ENCODE measurements around the gene MAPK1IP1L. TPM values are rescaled to one million over a fixed set of nuclear protein-coding genes. Genes with fewer than 3 reads are reported as not detected.

The MAPK1IP1L gene
- total RNA-seq, 5 donors from 2014 or later (not counting 1 experiment from before 2014, with no cell fraction given), result 68.7 to 153 (median 73.4) TPM

- H3K36me3 ChIP-seq (ENCODE audit: control insufficient read depth in 2 of 2, extremely low read depth in 1 of 2, insufficient read depth in 1 of 2, low read length in 1 of 2), result no peaks in the 10 kb centered on the region
- H3K4me1 ChIP-seq (ENCODE audit: control insufficient read depth in 1 of 2, extremely low read depth in 1 of 2, insufficient read depth in 2 of 2, low read length in 2 of 2), result peaks cover 0 to 17% of the 10 kb centered on the region in 2 experiments
- Mint-ChIP-seq H3K27me3 (no peaks in the 10 kb centered on the region), H3K36me3 (no peaks in the 10 kb centered on the region), H3K27ac (no peak overlapping the region), H3K4me1 (peaks cover 9 to 20% (median 20%) of the 10 kb centered on the region in 3 donors), H3K9me3 (no peaks in the 10 kb centered on the region), H3K4me3 (no peak overlapping the region)
- CTCF ChIA-PET, result interaction anchor here (0.7 to 1.6 kb wide), 5 partner anchors 14 to 66 kb away, joined by 3 to 11 read pairs (median 3); partner anchors contain the start of gene MAPK1IP1L (in 1 of the 2)
- ATAC-seq (replicated peaks in 1 of 4), result no peak
- H3K4me3 ChIP-seq (ENCODE audit: control insufficient read depth in 1 of 2, extremely low read depth in 1 of 2, low read length in 1 of 2), result no peak overlapping the region
- no peak overlapping the region for H3K27ac ChIP-seq (ENCODE audit: low read length)
- POLR2A ChIA-PET, result interaction anchor here in 1 of 2 donors (0.7 kb wide), 1 partner anchor 1403 kb away, joined by 3 read pairs; no protein-coding TSS in a partner anchor
- WGBS (ENCODE audit: insufficient coverage), result 80% methylated on average over 3 of the region's 9 CpGs
- no peak for DNase-seq
- H3K9me3 ChIP-seq, result no peaks in the 10 kb centered on the region
- no peaks in the 10 kb centered on the region for H3K27me3 ChIP-seq (replicated peaks in 1 of 2; ENCODE audit: control insufficient read depth in 2 of 2, extremely low read depth in 1 of 2, insufficient read depth in 2 of 2, low read length in 1 of 2)
These were observed 43.1 kb downstream of the MAPK1IP1L start for GRCh38 chr14:55094292-55095157.

- no peaks in the 10 kb centered on the region for H3K27me3 Mint-ChIP-seq
- Histone ChIP-seq H3K36me3 (ENCODE audit: control insufficient read depth in 2 of 2, extremely low read depth in 1 of 2, insufficient read depth in 1 of 2, low read length in 1 of 2) (no peaks in the 10 kb centered on the region), H3K9me3 (no peaks in the 10 kb centered on the region), H3K4me3 (ENCODE audit: control insufficient read depth in 1 of 2, extremely low read depth in 1 of 2, low read length in 1 of 2) (no peak overlapping the region), H3K4me1 (ENCODE audit: control insufficient read depth in 1 of 2, extremely low read depth in 1 of 2, insufficient read depth in 2 of 2, low read length in 2 of 2) (peaks cover 2 to 33% of the 10 kb centered on the region in 2 experiments), H3K27ac (ENCODE audit: low read length) (peak overlapping the region; percentile 50), H3K27me3 (replicated peaks in 1 of 2; ENCODE audit: control insufficient read depth in 2 of 2, extremely low read depth in 1 of 2, insufficient read depth in 2 of 2, low read length in 1 of 2) (no peaks in the 10 kb centered on the region)
- H3K4me3 Mint-ChIP-seq, result peak overlapping the region; percentile 5 to 62 (median 10)
- peaks cover 22 to 45% (median 38%) of the 10 kb centered on the region in 3 donors for H3K4me1 Mint-ChIP-seq
- H3K36me3 Mint-ChIP-seq, result no peaks in the 10 kb centered on the region
- H3K9me3 Mint-ChIP-seq, result no peaks in the 10 kb centered on the region
- POLR2A ChIA-PET, result interaction anchor here in 1 of 2 donors (1.1 kb wide), 1 partner anchor 51 kb away, joined by 4 read pairs; no protein-coding TSS in a partner anchor
- H3K27ac Mint-ChIP-seq, result peak overlapping the region; percentile 74 to 89
- WGBS (ENCODE audit: insufficient coverage), result 0% methylated on average over 5 of the region's 5 CpGs
- DNase-seq (peak in 15 of 35 experiments; percentile 5 to 61 (median 14)), ATAC-seq (replicated peaks in 1 of 4) (peak; percentile 20 to 28 (median 24))
- CTCF ChIA-PET, result interaction anchor here in 1 of 2 donors (0.6 to 1.3 kb wide), 5 partner anchors 10 to 174 kb away, joined by 3 to 6 read pairs (median 4); partner anchors contain the start of gene MAPK1IP1L
These were observed 46.6 kb downstream of the MAPK1IP1L start for GRCh38 chr14:55097881-55098560.

GRCh38 chr14:55098561-55098898, 47.1 kb downstream of the MAPK1IP1L start:
- Histone ChIP-seq H3K4me1 (ENCODE audit: control insufficient read depth in 1 of 2, extremely low read depth in 1 of 2, insufficient read depth in 2 of 2, low read length in 2 of 2) (peaks cover 5 to 38% of the 10 kb centered on the region in 2 experiments), H3K27me3 (replicated peaks in 1 of 2; ENCODE audit: control insufficient read depth in 2 of 2, extremely low read depth in 1 of 2, insufficient read depth in 2 of 2, low read length in 1 of 2) (no peaks in the 10 kb centered on the region), H3K27ac (ENCODE audit: low read length) (peak overlapping the region; percentile 50), H3K36me3 (ENCODE audit: control insufficient read depth in 2 of 2, extremely low read depth in 1 of 2, insufficient read depth in 1 of 2, low read length in 1 of 2) (no peaks in the 10 kb centered on the region), H3K4me3 (ENCODE audit: control insufficient read depth in 1 of 2, extremely low read depth in 1 of 2, low read length in 1 of 2) (no peak overlapping the region), H3K9me3 (no peaks in the 10 kb centered on the region)
- Mint-ChIP-seq H3K36me3 (no peaks in the 10 kb centered on the region), H3K4me1 (peaks cover 27 to 50% (median 43%) of the 10 kb centered on the region in 3 donors), H3K27ac (peak overlapping the region; percentile 74 to 89), H3K27me3 (no peaks in the 10 kb centered on the region), H3K4me3 (peak overlapping the region in 2 of 3 donors; percentile 5 to 62), H3K9me3 (no peaks in the 10 kb centered on the region)
- POLR2A ChIA-PET, result interaction anchor here in 1 of 2 donors (0.6 kb wide), 1 partner anchor 304 kb away, joined by 3 read pairs; no protein-coding TSS in a partner anchor
- ATAC-seq (replicated peaks in 1 of 4) (no peak), DNase-seq (no peak)
- CTCF ChIA-PET, result interaction anchor here in 1 of 2 donors (0.6 to 1.3 kb wide), 4 partner anchors 10 to 174 kb away, joined by 3 to 6 read pairs (median 4); no protein-coding TSS in a partner anchor
- no CpG with 5 or more reads among the region's 1 CpG for WGBS (ENCODE audit: insufficient coverage)

- POLR2A ChIA-PET, result no interaction called here
- CTCF ChIA-PET, result interaction anchor here (0.6 to 1.1 kb wide), 5 partner anchors 12 to 351 kb away, joined by 3 to 9 read pairs (median 5); no protein-coding TSS in a partner anchor
- 100% methylated on average over 1 of the region's 2 CpGs for WGBS (ENCODE audit: insufficient coverage)
- H3K4me1 Mint-ChIP-seq, result peaks cover 36 to 62% (median 54%) of the 10 kb centered on the region in 3 donors
- H3K36me3 Mint-ChIP-seq, result peaks cover 3% of the 10 kb centered on the region
- no peaks in the 10 kb centered on the region for H3K9me3 ChIP-seq
- no peak overlapping the region for H3K27ac Mint-ChIP-seq
- ATAC-seq (replicated peaks in 1 of 4) (no peak), DNase-seq (no peak)
- no peak overlapping the region for H3K4me3 ChIP-seq (ENCODE audit: control insufficient read depth in 1 of 2, extremely low read depth in 1 of 2, low read length in 1 of 2)
- H3K4me3 Mint-ChIP-seq, result no peak overlapping the region
- peaks cover 6 to 50% of the 10 kb centered on the region in 2 experiments for H3K4me1 ChIP-seq (ENCODE audit: control insufficient read depth in 1 of 2, extremely low read depth in 1 of 2, insufficient read depth in 2 of 2, low read length in 2 of 2)
- no peak overlapping the region for H3K27ac ChIP-seq (ENCODE audit: low read length)
- H3K27me3 Mint-ChIP-seq, result no peaks in the 10 kb centered on the region
- peaks cover 0 to 4% (median 0%) of the 10 kb centered on the region in 3 donors for H3K9me3 Mint-ChIP-seq
- no peaks in the 10 kb centered on the region for H3K27me3 ChIP-seq (replicated peaks in 1 of 2; ENCODE audit: control insufficient read depth in 2 of 2, extremely low read depth in 1 of 2, insufficient read depth in 2 of 2, low read length in 1 of 2)
- no peaks in the 10 kb centered on the region for H3K36me3 ChIP-seq (ENCODE audit: control insufficient read depth in 2 of 2, extremely low read depth in 1 of 2, insufficient read depth in 1 of 2, low read length in 1 of 2)
These were observed 48.3 kb downstream of the MAPK1IP1L start for GRCh38 chr14:55099756-55100155.

GRCh38 chr14:55101698-55102097, 50.3 kb downstream of the MAPK1IP1L start:
- H3K9me3 ChIP-seq, result no peaks in the 10 kb centered on the region
- no peak for DNase-seq
- H3K27me3 ChIP-seq (replicated peaks in 1 of 2; ENCODE audit: control insufficient read depth in 2 of 2, extremely low read depth in 1 of 2, insufficient read depth in 2 of 2, low read length in 1 of 2), result no peaks in the 10 kb centered on the region
- Mint-ChIP-seq H3K27me3 (no peaks in the 10 kb centered on the region), H3K27ac (peak overlapping the region; percentile 76 to 99), H3K4me3 (no peak overlapping the region), H3K4me1 (peaks cover 36 to 66% (median 56%) of the 10 kb centered on the region in 3 donors), H3K36me3 (peaks cover 6% of the 10 kb centered on the region), H3K9me3 (peaks cover 0 to 4% (median 0%) of the 10 kb centered on the region in 3 donors)
- H3K4me3 ChIP-seq (ENCODE audit: control insufficient read depth in 1 of 2, extremely low read depth in 1 of 2, low read length in 1 of 2), result no peak overlapping the region
- peaks cover 6 to 55% of the 10 kb centered on the region in 2 experiments for H3K4me1 ChIP-seq (ENCODE audit: control insufficient read depth in 1 of 2, extremely low read depth in 1 of 2, insufficient read depth in 2 of 2, low read length in 2 of 2)
- ChIA-PET CTCF (interaction anchor here in 1 of 2 donors (0.7 to 1.5 kb wide), 2 partner anchors 12 to 329 kb away, joined by 4 to 14 read pairs; no protein-coding TSS in a partner anchor), POLR2A (interaction anchor here in 1 of 2 donors (0.5 kb wide), 1 partner anchor 47 kb away, joined by 4 read pairs; no protein-coding TSS in a partner anchor)
- H3K27ac ChIP-seq (ENCODE audit: low read length), result peak overlapping the region; percentile 91
- 95% methylated on average over 4 of the region's 5 CpGs for WGBS (ENCODE audit: insufficient coverage)
- H3K36me3 ChIP-seq (ENCODE audit: control insufficient read depth in 2 of 2, extremely low read depth in 1 of 2, insufficient read depth in 1 of 2, low read length in 1 of 2), result no peaks in the 10 kb centered on the region
- ATAC-seq (replicated peaks in 1 of 4), result no peak

All from T-cell (primary cell).